8988T (cell line): Measurements from ENCODE around the gene PLD4.

ENCODE experiments used
- DNase-seq: peaks from one replicate; pipeline ENCODE4 v3.0.0; 2011

The PLD4 gene

GRCh38 chr14:104929268-104930230 is 4.9 kb downstream of the PLD4 start:
- no peak for DNase-seq

GRCh38 chr14:104930526-104931303 is 6.0 kb downstream of the PLD4 start:
- no peak for DNase-seq

DNA sequence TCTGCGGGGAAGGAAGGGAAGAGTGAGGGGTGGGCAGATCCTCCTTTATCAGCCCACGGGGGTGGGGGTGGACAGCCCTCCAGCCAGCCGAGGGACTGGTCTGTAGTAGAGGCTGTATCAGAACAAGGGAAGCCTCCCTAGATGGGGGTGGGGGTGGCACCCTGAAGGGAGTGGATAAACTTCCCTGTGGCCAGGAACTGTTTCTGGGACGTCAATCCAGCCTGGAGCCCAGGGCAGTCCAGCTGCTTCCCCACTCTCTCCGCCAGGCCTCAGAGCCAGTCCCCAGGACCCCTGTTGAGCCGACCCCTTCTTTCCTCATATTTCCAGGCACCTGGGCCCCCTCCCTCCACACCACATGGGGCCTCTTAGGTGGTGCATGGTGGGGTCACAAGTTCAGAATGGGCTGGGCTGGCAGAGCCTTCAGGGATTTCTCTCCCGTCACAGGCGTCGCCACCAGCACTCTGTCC is 6.7 kb downstream of the PLD4 start:
- no peak for DNase-seq

DNA sequence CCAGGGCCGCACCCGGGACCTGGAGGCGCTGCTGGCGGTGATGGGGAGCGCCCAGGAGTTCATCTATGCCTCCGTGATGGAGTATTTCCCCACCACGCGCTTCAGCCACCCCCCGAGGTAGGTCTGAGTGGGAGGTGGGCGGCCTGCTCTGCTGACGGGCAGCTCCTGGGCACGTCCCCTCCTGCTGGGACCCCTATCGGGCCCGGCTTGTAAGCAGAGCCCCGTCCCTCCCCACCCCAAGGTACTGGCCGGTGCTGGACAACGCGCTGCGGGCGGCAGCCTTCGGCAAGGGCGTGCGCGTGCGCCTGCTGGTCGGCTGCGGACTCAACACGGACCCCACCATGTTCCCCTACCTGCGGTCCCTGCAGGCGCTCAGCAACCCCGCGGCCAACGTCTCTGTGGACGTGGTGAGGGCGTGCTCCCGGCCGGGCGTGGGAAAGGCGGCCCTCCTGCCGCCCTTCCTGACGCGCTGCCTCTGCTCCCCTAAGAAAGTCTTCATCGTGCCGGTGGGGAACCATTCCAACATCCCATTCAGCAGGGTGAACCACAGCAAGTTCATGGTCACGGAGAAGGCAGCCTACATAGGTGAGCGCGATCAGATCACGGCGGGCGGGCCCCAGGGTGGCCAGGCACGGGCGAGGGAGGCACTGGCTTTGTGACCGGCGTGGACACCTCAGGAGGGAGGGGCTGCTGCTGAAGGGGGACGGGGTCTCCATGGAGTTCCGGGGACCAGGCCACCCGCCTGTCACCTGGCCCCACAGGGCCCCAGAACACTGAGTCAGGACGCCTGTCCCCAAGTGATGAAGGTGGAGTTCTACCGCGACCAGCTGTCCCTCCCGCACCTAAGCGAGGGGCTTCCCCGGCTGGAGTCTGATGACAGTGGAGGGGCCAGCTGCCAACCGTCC is 7.3 kb downstream of the PLD4 start:
- no peak for DNase-seq

- DNase-seq, result peak; percentile 99
These were observed 8.3 kb downstream of the PLD4 start for GRCh38 chr14:104932676-104933631.

GRCh38 chr14:104933746-104934733 is 9.4 kb downstream of the PLD4 start:
- no peak for DNase-seq

- no peak for DNase-seq
These were observed 10.5 kb downstream of the PLD4 start for GRCh38 chr14:104935026-104935650.

GRCh38 chr14:104935955-104936354 is 11.3 kb downstream of the PLD4 start:
- no peak for DNase-seq

GRCh38 chr14:104936361-104937155 is 11.9 kb downstream of the PLD4 start:
- DNase-seq, result no peak

DNA sequence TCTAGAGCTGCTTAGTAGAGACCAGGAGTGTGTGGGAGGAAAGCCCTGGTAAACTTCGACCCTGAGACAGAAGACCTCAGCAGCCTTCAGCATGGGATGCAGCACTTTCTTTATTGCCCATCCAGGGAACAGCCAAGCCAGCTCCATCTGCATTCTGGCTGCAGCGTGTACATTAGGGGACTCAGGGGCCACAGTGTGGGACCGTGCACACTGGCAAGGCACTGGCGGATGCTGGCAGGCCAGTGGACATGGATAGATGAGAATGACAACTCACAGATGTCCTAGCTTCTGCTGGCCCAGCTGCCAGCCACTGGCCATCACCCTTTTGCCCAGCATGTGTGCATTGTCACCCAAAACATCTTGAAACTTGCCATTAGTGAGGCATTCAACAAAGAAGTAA is 12.5 kb downstream of the PLD4 start:
- DNase-seq, result no peak

GRCh38 chr14:104937694-104938365 is 13.2 kb downstream of the PLD4 start:
- no peak for DNase-seq

DNA sequence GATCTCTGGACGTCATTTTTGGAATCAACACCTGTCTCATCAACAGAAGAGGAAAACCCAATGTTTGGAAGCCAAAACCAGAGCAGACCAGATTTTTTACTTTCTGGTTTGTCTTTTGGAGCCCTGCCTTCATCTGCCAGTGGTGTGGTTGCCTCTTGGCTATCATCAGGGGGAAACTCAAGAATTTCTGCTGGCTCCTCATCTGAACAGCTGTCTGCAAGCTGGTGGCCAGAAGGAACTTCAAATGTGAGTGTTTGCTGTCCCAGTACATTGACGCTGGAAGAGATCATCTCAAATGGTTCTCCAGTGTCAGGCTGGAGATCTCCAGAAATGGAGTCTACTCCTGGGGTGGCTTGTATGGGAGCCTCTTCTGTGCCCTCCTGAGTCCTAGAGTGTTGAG is 13.8 kb downstream of the PLD4 start:
- DNase-seq, result no peak

DNA sequence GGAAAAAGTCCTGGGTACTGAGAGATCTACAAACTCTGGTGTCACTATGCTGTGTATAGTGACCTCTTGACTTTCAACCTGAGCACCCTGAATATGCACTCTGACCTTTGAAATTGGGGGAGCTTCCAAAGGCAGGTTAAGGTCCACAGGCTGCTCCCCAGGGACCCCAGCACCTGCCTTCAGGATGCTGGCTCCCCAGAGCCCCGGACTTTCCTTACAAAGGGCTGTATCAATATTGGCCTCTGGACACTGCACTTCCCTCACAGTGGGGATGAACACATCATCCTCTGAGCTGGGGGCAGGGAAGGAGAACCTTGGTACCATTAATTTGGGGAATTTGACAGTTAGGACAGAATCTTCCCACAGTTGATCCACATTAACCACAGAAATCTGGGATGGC is 14.3 kb downstream of the PLD4 start:
- no peak for DNase-seq

DNA sequence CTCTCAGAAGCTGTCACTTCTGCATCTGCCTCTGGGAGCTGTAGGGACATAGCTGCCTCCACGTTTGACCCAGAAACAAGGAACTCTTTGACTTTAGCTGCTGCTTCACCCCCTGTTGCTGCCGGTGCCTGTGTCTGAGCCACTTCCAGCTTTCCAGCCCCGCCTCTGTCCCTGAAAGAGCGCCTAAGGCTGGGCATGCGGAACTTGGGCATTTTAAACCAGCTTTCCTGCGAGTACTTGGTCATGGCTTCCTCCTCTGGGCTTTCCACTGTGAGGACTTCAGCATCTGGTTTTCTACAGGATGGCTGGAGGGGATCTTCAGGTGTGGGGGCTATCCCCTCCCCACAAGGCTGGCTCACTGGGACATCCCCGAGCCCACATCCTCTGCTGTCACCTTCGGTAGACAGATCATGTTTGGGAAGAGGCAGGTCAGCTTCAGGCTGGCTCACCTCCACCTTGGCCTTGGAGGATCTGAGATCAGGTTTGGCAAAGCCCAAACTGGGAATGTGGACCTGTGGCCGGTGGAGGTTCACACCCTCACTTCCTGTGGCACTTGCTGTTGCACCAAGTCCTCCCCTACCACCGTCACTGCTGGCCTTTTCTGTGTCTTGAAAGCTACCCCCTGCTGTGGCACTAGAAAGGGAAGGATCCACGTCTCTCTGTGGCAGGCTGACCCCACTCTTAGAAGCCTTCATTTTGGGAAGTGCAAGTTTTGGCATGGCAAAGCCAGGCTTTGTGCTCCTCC is 15.2 kb downstream of the PLD4 start:
- DNase-seq, result no peak

DNA sequence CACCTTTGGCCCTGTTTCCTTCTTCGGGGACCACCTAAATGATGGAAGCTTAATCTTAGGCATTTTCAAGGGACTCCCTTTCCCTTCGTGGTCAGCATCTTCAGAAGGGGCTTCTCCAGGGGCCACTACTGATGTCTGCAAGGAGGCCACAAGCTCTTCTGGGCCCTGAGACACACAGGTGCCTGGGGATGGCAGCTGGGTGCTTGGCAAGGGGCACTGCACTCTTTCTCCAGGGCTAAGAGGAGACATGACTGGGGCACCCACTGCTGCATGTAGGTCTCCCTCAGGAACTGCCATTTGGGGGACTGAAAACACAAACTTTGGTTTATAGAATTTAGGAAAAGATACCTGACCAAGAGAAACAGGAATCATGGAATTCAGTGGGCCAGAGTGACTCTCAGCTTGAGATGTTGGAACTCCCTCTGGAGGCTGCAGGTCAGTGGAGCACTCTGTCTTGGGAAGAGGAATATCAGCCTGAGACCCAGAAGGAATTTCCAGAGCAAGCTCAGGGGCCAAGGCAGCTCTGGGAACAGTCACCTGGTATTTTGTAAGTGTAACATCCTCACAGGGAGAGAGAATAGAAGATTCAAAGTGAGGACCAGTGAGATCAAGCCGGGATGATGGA is 16.0 kb downstream of the PLD4 start:
- DNase-seq, result no peak

DNA sequence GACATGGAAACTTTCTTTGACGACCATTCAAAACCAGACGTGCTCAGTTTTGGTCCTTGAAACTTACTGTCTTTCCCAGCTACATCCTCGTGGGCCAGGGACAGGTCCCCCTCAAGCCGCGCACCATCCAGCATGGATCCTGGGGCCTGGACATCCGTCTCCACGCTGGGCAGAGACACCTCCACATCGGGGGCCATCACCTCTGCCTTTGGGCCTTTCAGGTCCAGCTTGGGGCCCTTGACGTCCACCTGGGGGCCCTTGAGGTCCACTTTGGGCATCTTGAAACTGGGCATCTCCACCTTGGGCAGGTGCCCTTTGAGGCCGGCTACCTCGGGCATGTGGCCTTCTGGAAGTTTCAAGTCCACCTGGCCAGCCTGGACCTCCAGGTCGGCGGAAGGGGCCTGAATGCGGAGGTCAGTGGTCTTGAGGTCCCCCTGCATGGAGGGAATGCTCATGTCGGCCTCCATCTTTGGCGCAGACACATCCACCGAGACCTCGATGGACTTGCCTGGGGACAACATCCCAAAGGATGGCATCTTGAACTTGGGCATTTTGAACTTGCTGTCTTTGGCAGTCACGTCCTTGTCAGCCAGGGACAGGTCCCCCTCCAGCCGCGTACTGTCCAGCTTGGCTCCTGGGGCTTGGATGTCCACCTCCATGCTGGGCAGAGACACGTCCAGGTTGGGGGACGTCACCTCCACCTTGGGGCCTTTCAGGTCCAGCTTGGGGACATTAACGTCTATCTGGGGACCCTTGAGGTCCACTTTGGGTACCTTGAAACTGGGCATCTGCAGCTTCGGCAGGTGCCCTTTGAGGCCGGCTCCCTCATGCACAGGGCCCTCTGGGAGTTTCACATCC is 17.1 kb downstream of the PLD4 start:
- DNase-seq, result no peak
